Hepatocyte (in vitro differentiated cells): ENCODE results near the gene FOXR1.

Experiments
- CTCF ChIP-seq: fragments of 200-600 bp; sonication (generic); IDR thresholded peaks from 2 replicates; pipeline ENCODE4 v1.5.1; 2016; ENCODE audit warnings: antibody characterized with exemption, mild to moderate bottlenecking; ENCODE audit not compliant: poor library complexity
- EZH2 ChIP-seq: fragments of 200-600 bp; sonication (generic); IDR thresholded peaks from 2 replicates; pipeline ENCODE4 v1.6.1; 2016; ENCODE audit warnings: antibody characterized with exemption, mild to moderate bottlenecking, borderline replicate concordance

DNA sequence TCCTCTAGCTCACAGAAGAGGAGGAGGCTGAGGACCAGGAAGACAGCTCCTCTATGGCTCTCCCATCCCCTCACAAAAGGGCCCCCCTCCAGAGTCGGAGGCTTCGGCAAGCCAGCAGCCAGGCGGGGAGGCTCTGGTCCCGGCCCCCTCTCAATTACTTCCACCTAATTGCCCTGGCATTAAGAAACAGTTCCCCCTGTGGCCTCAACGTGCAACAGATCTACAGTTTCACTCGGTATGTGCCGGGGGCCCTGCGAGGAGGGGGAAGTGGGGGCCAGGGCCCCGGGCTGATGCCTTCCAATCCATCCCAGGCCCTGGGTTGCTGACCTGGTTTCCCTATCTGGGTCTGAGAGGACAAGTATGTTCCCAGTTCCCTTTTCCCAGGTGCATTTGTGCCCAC lies 7.9 kb downstream of the FOXR1 start:
- no peak for TF ChIP-seq CTCF
- TF ChIP-seq EZH2: no peak
